Measurements from ENCODE around the gene LILRA2. TPM values are rescaled to one million over a fixed set of nuclear protein-coding genes. Genes with fewer than 3 reads are reported as not detected.

Gene LILRA2
- total RNA-seq, 1 experiment from 2014 or later = not detected

DNA sequence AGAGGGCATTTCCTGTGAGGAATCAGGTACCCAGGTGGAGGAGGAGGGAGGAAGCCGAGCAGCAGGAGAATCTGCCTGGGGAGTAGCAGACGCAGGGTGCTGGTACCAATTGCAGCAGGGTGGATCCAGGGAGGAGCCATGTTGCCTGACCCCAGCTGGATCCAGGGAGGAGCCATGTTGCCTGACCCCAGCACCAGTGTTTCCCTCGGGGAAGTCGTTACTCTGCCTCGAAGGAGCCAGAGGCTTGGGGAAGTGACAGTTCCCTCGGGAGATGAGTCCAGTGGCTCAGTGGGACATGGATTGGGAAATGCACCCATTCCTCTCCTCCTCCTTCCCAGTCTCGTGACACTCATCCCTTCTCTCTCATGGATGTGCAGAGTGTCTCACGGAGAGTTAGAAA lies 39.4 kb upstream of the LILRA2 start:
- H3K36me3 Mint-ChIP-seq = peaks cover 55% of the 10 kb centered on the region
- no peak for ATAC-seq
- TF ChIP-seq, protein P1, sequence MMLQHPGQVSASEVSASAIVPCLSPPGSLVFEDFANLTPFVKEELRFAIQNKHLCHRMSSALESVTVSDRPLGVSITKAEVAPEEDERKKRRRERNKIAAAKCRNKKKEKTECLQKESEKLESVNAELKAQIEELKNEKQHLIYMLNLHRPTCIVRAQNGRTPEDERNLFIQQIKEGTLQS (CRISPR knock-in tag; conservative IDR thresholded peaks at IDR 0.05) = no peak
- TF ChIP-seq IRF2 (CRISPR knock-in tag; IDR thresholded peaks at IDR 0.05; ENCODE audit: borderline replicate concordance, low read depth) = no peak
- no peak for TF ChIP-seq ZSCAN18 (CRISPR knock-in tag; IDR thresholded peaks at IDR 0.05)
- no peak for TF ChIP-seq FOXP1 (CRISPR knock-in tag; IDR thresholded peaks at IDR 0.05; ENCODE audit: borderline replicate concordance)
- no peak for TF ChIP-seq ATF2 (CRISPR knock-in tag; IDR thresholded peaks at IDR 0.05; ENCODE audit: borderline replicate concordance, low read depth)
- no peak for TF ChIP-seq SP1 (CRISPR knock-in tag; conservative IDR thresholded peaks at IDR 0.05)
- TF ChIP-seq CREM (CRISPR knock-in tag; IDR thresholded peaks at IDR 0.05) = no peak
- TF ChIP-seq SOX15 (CRISPR knock-in tag; IDR thresholded peaks at IDR 0.05) = no peak
- TF ChIP-seq EMX1 (CRISPR knock-in tag; IDR thresholded peaks at IDR 0.05) = no peak
- TF ChIP-seq NR2C2 (CRISPR knock-in tag; IDR thresholded peaks at IDR 0.05) = no peak
- TF ChIP-seq, protein P2, sequence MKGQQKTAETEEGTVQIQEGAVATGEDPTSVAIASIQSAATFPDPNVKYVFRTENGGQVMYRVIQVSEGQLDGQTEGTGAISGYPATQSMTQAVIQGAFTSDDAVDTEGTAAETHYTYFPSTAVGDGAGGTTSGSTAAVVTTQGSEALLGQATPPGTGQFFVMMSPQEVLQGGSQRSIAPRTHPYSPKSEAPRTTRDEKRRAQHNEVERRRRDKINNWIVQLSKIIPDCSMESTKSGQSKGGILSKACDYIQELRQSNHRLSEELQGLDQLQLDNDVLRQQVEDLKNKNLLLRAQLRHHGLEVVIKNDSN (CRISPR knock-in tag; IDR thresholded peaks at IDR 0.05) = no peak
- no peak for TF ChIP-seq GRHL2 (CRISPR knock-in tag; IDR thresholded peaks at IDR 0.05; ENCODE audit: insufficient replicate concordance, severe bottlenecking)
- no peak for TF ChIP-seq FOXJ3 (CRISPR knock-in tag; IDR thresholded peaks at IDR 0.05; ENCODE audit: borderline replicate concordance)
- no peak for TF ChIP-seq OVOL2 (CRISPR knock-in tag; IDR thresholded peaks at IDR 0.05; ENCODE audit: borderline replicate concordance)
- no peak for TF ChIP-seq ERG (CRISPR knock-in tag; IDR thresholded peaks at IDR 0.05)
- TF ChIP-seq, protein P3, sequence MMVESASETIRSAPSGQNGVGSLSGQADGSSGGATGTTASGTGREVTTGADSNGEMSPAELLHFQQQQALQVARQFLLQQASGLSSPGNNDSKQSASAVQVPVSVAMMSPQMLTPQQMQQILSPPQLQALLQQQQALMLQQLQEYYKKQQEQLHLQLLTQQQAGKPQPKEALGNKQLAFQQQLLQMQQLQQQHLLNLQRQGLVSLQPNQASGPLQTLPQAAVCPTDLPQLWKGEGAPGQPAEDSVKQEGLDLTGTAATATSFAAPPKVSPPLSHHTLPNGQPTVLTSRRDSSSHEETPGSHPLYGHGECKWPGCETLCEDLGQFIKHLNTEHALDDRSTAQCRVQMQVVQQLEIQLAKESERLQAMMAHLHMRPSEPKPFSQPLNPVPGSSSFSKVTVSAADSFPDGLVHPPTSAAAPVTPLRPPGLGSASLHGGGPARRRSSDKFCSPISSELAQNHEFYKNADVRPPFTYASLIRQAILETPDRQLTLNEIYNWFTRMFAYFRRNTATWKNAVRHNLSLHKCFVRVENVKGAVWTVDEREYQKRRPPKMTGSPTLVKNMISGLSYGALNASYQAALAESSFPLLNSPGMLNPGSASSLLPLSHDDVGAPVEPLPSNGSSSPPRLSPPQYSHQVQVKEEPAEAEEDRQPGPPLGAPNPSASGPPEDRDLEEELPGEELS (CRISPR knock-in tag; IDR thresholded peaks at IDR 0.05) = no peak
- no peak for TF ChIP-seq NR3C1 (CRISPR knock-in tag; conservative IDR thresholded peaks at IDR 0.05; ENCODE audit: low read depth)
- TF ChIP-seq ZBTB21 (CRISPR knock-in tag; IDR thresholded peaks at IDR 0.05; ENCODE audit: borderline replicate concordance) = no peak
- TF ChIP-seq, protein P4, sequence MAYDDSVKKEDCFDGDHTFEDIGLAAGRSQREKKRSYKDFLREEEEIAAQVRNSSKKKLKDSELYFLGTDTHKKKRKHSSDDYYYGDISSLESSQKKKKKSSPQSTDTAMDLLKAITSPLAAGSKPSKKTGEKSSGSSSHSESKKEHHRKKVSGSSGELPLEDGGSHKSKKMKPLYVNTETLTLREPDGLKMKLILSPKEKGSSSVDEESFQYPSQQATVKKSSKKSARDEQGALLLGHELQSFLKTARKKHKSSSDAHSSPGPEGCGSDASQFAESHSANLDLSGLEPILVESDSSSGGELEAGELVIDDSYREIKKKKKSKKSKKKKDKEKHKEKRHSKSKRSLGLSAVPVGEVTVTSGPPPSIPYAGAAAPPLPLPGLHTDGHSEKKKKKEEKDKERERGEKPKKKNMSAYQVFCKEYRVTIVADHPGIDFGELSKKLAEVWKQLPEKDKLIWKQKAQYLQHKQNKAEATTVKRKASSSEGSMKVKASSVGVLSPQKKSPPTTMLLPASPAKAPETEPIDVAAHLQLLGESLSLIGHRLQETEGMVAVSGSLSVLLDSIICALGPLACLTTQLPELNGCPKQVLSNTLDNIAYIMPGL (CRISPR knock-in tag; IDR thresholded peaks at IDR 0.05) = no peak
- H3K4me1 Mint-ChIP-seq = no peaks in the 10 kb centered on the region
- DNase-seq (ENCODE audit: low spot score) = no peak
- POLR2A ChIA-PET = no interaction called here
- H3K9me3 Mint-ChIP-seq = peaks cover 81% of the 10 kb centered on the region
- CTCF ChIA-PET = no interaction called here
- no peak overlapping the region for H3K4me3 Mint-ChIP-seq
- peaks cover 24% of the 10 kb centered on the region for H3K27me3 Mint-ChIP-seq (ENCODE audit: low read depth)
- no peak overlapping the region for H3K27ac Mint-ChIP-seq

Data from WTC11 (cell line).